Esophagus squamous epithelium (tissue), 4 donors: ENCODE measurements around the gene FGFR3.

Experiments used
- CTCF ChIP-seq, 6 experiments: fragments of 450-650 bp in 4 of 6; fragments of 200-600 bp in 2 of 6; sonication (generic) in 2 of 6; IDR thresholded peaks; one replicate each; pipeline ENCODE4 v1.5.1; 2016 to 2019; ENCODE audit warnings: antibody characterized with exemption in 6 of 6, mild to moderate bottlenecking in 4 of 6, moderate library complexity in 4 of 6
- POLR2A ChIP-seq, 4 donors: fragments of 450-650 bp; IDR thresholded peaks; one replicate each; pipeline ENCODE4 v1.6.1; 2017; ENCODE audit warnings: antibody characterized with exemption in 4 of 4, mild to moderate bottlenecking in 4 of 4, moderate library complexity in 3 of 4

DNA sequence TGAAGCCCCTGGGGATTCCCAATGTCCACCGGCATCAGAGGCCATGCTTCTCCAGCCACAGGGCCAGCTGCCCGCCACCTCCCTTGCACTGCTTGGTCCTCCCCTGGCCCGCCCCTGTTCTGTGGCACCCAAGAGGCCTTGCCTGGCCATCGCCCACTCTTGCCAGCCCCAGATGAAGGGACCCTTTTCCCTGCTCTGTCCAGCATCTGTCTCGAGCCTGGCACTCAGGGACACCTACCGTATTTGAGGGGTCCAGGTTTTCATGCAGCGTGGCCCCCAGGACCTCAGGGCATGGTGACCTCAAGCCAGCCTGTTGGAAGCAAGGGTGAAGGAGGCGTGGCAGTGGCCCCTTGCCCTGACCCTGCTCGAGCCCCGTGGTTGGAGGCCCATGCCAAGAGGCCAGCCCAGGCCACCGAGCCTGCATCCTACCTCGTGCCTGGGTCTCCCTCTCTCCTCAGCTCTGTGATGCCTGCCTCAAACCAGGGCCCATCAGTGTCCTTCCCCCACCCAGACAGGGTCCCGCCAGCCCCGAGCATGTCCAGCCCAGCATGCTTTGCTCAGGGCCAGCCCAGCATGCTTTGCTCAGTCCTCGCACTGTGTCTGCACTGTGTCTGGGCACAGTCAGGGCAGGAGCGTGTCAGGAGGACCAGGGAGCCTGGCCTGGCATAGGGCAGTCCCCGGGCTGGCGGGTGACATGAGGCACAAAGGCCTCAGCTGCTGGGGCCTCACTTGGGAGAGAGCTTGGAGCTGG is 14.3 kb upstream of the FGFR3 start:
- TF ChIP-seq CTCF (IDR thresholded peaks at IDR 0.05) (no peak), POLR2A (IDR thresholded peaks at IDR 0.05) (no peak)
